CMK (cell line): ENCODE results near the gene TTC28.

Source experiments
- DNase-seq: peaks from one replicate; pipeline ENCODE4 v3.0.0-alpha.2; 2010; ENCODE audit warnings: low read depth

Gene TTC28

GRCh38 chr22:28440592-28441390, 238.8 kb downstream of the TTC28 start:
- no peak for DNase-seq

DNA sequence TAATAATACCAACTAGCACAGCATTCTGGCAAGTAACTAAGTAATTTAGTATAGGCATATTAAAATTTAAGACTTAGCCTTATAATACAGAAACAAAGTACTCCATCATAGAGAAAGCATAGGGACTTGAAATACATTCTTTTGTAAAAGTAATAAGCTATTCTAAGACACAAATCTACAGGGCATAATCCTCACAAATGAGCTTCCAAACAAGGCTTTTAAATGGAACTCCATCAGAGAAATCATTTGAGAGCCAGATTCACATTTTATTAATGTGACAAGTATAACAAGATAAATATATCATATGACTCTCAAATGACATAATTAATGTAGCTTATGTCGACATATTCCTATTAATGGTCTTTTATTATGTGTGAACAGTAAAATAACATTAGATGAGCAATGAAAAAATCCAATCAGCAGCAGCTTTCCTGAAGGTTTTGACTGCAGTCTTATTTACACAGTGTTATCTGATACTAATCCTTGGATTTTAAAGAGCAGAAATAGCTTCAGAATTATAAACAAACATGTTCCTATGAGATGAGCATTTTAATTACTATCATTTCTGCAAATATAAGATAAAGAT, 241.4 kb downstream of the TTC28 start:
- DNase-seq: no peak

DNA sequence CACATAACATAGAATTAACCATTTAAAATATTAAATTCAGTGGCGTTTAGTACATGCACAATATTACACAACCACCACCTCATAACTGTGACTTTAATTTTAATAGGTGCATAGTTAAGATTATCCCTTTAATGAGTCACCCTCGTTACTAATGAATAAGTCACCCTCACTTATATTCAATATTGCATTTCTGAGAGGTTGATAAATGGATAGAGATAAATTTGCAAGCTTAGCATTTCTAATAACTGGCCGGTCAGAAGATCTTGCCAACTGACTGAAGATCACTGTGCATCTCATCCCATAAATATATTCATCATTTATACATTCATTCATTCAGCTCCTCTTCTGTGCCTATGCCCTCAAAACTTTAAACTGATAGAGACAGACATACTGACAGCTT, 243.7 kb downstream of the TTC28 start:
- DNase-seq: no peak

GRCh38 chr22:28435140-28435768, 244.4 kb downstream of the TTC28 start:
- DNase-seq: no peak

GRCh38 chr22:28430466-28431025, 249.1 kb downstream of the TTC28 start:
- DNase-seq: no peak

DNA sequence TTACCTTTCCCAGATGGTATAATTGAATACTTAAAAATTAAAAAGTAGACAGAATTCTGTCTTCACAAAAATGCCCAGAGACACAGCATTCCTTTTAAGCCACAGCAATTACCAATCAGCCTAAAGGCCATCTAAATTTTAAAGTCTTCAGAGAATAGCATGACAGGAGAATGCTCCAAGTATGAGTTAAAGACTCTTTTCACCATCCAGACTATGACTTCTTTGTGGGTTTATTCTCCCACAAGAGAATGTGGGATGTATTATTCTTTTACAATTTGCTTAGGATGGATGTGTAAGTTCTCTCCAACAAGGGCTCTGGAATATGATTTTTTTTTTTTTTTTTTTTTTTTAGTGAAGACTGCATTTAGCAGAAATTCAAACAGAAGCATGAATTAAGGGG, 249.9 kb downstream of the TTC28 start:
- no peak for DNase-seq

DNA sequence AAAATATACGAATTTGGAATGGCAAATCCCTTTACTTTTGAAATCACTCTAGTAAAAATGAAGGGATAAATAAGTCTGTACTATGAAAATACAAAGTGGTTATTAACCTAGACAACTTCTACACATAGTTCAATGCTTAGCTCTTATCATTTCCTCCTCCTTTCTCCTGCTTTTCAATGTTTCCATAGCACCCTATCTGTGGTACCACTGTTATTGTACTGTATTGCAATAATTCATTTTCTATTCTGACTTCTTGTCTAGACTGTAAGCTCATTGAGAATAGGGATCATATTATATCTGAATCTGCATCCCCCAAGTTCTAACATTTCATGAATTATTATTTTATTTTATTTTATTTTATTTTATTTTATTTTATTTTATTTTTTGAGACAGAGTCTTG, 251.4 kb downstream of the TTC28 start:
- DNase-seq: no peak

- no peak for DNase-seq
Observed at GRCh38 chr22:28426346-28427132, 253.1 kb downstream of the TTC28 start.

DNA sequence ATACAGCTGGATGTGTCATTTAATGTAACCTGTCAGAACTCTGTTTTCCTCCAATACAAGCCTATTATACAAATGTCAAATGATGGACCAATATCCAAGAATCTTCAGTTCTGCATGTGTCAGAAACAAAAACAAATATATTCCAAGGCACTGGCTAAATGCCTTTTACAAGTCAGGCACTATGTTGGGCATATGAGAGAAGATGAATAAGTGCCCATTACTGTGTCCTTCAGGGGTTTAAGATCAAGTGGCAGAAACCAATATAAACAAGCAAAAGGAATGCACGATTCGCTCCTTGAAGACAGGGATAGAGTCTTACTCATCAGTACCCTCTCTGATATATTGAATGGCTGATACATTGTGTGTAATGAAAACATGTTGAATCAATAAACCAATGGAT, 254.4 kb downstream of the TTC28 start:
- no peak for DNase-seq

DNA sequence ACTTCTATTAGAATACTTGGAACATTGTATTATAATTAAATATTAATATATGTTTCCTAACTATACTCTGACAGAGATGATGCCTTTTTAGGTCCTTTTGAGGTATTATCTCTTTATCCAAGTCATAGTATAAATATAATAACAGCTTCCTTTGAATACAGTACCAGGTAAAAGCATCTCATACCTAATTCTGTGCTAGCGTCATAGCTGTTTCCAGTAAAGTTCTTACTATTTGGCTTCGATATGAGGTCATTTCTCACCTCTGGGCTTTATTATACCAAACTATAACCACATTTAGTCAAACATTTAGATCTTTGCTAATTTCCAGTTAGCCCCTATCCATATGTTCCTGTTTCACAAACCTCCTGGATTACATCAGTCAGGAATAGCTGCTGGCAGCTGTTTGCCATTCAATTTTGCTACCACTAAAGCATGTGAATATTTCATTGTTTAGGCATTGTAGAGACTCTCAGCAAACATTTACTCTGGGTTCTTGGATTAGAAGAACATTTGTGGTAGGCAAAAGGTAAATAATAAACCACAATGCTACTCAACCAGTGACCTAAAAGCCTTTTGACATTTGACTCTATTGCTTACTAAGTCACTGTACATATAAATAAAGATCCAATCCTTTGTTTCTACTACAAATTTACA, 255.1 kb downstream of the TTC28 start:
- no peak for DNase-seq

- DNase-seq: no peak
Observed at GRCh38 chr22:28419919-28420318, 259.7 kb downstream of the TTC28 start.

- no peak for DNase-seq
Observed at GRCh38 chr22:28418008-28418407, 261.6 kb downstream of the TTC28 start.

DNA sequence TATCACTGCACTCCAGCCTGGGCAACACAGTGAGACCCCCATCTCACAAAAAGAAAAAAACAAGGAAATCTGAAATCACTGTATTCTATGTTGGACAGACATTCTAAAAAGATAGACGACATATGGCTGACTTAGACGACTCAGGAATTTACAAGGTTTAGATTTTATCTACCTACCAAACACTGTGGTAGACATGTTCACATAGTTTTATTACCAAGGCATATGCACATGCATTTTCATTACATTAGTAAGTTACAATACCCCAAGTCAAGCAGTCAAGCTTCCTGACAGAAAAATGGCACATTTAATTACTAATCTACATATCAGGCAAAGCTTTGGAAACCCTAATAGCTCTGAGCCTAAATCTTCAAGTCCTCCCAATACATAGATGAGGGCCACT, 262.2 kb downstream of the TTC28 start:
- no peak for DNase-seq

- no peak for DNase-seq
Observed at GRCh38 chr22:28414913-28415312, 264.7 kb downstream of the TTC28 start.

DNA sequence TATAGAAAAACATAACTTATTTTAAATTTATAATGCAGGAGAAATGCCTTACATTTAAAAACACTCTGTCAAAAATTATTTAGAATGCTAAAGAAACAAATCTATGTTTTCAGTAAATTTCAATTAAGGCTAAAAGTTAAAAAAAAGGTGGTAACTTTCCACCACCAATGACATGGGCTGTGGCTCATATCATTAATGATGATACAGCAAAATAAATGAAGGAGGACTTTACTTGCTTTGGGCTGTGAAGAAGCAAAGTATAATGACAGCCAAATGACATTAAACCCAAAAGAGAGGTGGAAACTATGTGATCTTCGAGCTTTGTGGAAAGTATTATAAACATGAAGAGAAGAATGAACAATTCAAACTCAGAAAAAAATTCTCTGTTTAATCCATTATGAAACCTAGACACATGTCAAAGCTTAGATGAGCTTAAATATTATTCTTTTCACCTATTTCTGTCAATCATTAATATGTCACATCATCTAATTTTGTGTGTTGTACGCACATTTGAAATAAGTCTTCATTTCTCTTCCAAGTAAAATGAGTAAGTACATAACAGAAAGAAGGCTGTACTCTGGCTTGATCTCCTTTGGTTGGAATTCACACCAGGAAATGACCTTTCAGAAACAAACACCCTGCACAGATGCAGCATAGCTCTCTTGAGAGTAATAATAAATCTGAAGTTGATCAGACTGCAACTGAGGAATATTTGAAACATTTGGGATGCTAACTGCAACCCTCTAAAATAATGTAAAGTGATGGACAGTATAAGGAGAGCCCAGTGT, 265.8 kb downstream of the TTC28 start:
- no peak for DNase-seq

DNA sequence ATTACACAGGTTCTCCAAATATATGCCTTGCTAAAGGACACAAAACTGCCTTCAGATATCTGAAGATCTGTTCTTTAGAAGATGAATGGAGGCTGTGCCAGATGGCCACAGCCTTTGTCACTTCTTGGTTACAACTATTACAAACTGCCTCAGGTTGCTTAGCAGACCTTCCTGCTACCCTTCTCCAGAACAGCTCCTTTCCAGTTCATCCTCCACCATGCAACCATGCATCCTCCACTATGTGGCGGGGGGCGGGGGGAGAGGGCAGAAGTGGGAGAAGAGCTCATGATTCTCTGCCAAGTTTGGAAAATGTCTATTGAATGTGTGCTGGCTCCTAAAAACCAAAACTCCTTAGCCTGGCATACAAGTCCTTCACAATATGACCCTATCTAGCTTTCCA, 267.5 kb downstream of the TTC28 start:
- no peak for DNase-seq

GRCh38 chr22:28411125-28411524, 268.5 kb downstream of the TTC28 start:
- DNase-seq: no peak

DNA sequence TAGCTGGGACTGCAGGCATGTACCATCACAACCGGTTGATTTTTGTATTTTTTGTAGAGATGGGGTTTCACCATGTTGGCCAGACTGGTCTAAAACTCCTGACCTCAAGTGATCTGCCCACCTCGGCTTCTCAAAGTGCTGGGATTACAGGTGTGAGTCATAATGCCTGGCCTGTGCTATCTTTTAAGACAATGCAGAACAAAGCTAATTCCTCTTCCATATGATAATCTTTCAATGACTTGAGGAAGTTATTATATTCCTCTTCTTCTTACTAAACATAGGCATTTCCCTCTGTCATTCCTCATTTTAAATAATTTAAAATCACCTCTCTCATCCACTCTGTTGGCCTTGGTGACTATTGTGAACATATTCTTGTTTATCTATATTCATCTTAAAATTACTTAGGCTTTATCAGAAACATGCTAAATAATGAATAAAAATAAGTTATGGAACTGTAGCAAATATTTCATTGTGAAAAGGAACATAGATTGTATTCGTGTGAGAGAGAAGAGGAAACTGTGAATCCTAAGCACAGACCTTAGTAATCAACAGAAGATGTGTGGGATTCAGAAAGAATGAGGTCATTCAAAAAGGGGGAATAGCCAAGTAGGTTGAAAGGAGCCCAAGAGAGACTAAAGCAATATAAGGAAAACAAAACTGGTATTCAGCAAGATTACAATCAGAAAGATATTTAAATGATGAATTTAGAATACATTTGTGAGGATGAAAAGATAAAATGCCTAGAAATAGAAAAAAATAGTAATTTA, 269.4 kb downstream of the TTC28 start:
- DNase-seq: no peak

DNA sequence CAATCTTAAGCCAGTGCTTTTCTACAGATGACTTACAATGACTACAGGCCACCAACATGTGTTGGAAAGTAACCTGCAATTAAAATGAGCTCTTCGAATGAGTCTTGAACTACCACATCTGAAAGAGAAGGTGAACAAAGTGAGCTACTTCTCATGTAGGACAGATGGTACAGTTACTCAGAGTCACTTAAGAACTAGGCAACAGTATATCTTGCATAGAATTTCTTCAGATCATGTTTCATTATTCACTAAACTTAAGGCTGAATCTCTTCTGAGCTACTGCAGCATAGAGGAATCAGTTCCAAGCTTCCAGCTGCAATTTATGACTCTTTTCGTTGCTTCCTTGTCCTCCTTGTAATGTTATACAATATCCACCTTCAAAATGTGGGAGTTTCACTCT, 270.9 kb downstream of the TTC28 start:
- no peak for DNase-seq

DNA sequence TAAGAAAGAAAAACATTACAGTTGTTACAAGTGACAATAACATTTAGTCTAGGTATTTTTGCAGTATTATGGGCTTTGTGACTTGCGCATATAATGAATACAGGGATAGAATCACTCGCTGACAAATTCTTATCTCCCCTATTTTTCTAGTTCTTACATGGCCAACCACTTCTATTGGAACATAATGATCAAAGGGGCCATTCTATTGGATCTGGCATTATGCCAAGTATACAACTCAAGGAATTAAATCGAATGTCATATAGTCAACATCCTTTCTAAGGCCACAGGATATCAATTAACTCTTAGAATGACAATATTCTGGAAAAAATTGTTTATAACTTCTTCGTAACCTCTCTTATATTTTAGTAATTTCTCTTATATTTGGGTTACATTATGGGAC, 272.0 kb downstream of the TTC28 start:
- DNase-seq: no peak
